K562 (cell line): ENCODE measurements around the gene VIM. TPM values are rescaled to one million over a fixed set of nuclear protein-coding genes. Genes with fewer than 3 reads are reported as not detected.

Source experiments
- BCOR ChIP-seq: fragments of 450-650 bp; IDR thresholded peaks from 2 replicates; pipeline ENCODE4 v1.6.1; 2016
- FOS ChIP-seq: IDR thresholded peaks from 3 replicates; pipeline ENCODE4 v1.6.1; 2011; ENCODE audit not compliant: insufficient read length; ENCODE audit errors: extremely low read depth
- MXI1 ChIP-seq: IDR thresholded peaks from 2 replicates; pipeline ENCODE4 v1.6.1; 2011; ENCODE audit warnings: low read depth, mild to moderate bottlenecking, improper control_type of control experiment, low read length
- polyA plus RNA-seq, 8 experiments: library from polyadenylated mRNA; depleted of rRNA in 4 of 8; stranded (reverse) in 5 of 8; unstranded in 3 of 8; fragments of >200 nt; fragmentation: Nextera tagmentation in 2 of 8; fragmentation: Illumina TruSeq in 1 of 8; extraction: Ambion mirVana in 2 of 8; extraction: Trizol in 1 of 8; gene quantifications; 2 replicates each; pipeline versions ENCODE4 v1.2.1 to v1.2.3, GENCODE V29; 2011 to 2014; ENCODE audit warnings: inconsistent platforms in 1 of 8, missing spikeins in 1 of 8
- total RNA-seq, 7 experiments: library from RNA; depleted of rRNA in 6 of 7; stranded (reverse); fragments of >200 nt in 6 of 7; fragmentation: Illumina TruSeq in 2 of 7; extraction: Trizol in 2 of 7; gene quantifications; 2 replicates each; pipeline versions ENCODE4 v1.2.1 to v1.2.3, GENCODE V29; 2011 to 2021; ENCODE audit warnings: low replicate concordance in 1 of 7
- TF ChIP-seq, protein P1 (sequence below), 3 experiments: fragments of 200-800 bp in 1 of 3; fragments of 250-450 bp in 1 of 3; fragments of 450-650 bp in 1 of 3; sonication (Bioruptor Pico) in 1 of 3; sonication (Bioruptor generic) in 1 of 3; formaldehyde crosslinking in 1 of 3; IDR thresholded peaks; 2 replicates each; pipeline versions ENCODE4 v1.6.1 to v1.8.0; 2016 to 2022; ENCODE audit warnings: mild to moderate bottlenecking in 2 of 3, missing genetic modification characterization in 2 of 3, missing compliant biosample characterization in 1 of 3, moderate library complexity in 1 of 3
- TF ChIP-seq, protein P2 (sequence below): fragments of 450-650 bp; IDR thresholded peaks from 2 replicates; pipeline ENCODE4 v1.6.1; 2016
- TF ChIP-seq, protein P3 (sequence below), 2 experiments: fragments of 450-650 bp in 1 of 2; sonication (generic) in 1 of 2; formaldehyde crosslinking in 1 of 2; IDR thresholded peaks; 2 replicates each; pipeline versions ENCODE4 v1.7.1 to v1.9.0; 2016 to 2022; ENCODE audit warnings: inconsistent platforms in 1 of 2, mild to moderate bottlenecking in 1 of 2, missing genetic modification reagents in 1 of 2
- TF ChIP-seq, protein P4 (sequence below), 2 experiments: fragments of 150-350 bp in 1 of 2; IDR thresholded peaks; 2 replicates each; pipeline ENCODE4 v1.6.1; 2012 to 2016; ENCODE audit warnings: low read depth in 2 of 2, low read length in 2 of 2, mild to moderate bottlenecking in 1 of 2, moderate library complexity in 1 of 2

VIM gene
- total and polyA plus RNA-seq, 9 of the 15 experiments (the other 6 are each of a cell fraction or from before 2014, with no cell fraction given): 86.0 to 621 (median 383) TPM

DNA sequence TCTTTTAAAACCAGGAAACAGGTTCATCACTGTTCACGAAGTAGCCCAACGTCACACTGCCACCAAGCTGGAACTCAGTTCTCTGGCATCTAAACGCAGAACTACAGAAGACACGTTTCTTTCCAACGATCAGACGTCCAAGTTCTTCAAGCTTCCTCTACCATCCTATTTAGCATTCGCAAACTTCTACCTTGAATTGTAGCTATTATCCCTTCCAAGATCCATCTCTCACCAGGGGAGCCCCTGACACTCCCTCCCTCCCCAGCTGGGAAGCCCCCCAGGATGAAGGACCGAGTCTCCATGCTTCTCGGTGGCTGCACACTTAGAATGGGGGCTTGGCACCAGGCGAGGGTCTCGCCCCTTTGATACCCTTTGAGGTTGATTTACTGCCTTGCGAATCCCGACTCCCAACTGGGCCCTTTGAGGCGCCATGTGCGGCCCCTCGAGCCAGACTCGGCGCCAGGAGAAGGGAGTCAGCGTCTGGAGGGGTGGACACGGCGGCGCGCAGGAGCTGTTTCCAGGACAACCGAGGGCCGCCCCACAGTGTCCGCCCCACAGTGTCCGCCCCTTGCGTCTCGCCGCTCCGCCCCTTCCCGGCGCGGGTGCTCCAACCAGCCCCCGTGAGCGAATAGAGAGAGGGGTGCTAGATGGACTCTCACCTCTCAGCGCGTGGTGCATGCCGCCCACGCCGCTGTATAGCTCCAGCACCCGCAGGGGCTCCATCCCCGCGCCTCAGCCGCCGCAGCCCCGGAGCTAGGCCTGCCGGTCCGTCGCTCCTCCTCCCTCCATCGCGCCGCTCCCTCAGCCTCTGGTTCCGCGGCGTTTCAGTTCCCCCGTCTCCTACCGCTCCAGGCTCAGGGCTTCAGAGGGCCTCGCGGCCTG lies 26.9 kb upstream of the VIM start, which contains the start of gene TRDMT1 (continued):
- TF ChIP-seq, protein P1, sequence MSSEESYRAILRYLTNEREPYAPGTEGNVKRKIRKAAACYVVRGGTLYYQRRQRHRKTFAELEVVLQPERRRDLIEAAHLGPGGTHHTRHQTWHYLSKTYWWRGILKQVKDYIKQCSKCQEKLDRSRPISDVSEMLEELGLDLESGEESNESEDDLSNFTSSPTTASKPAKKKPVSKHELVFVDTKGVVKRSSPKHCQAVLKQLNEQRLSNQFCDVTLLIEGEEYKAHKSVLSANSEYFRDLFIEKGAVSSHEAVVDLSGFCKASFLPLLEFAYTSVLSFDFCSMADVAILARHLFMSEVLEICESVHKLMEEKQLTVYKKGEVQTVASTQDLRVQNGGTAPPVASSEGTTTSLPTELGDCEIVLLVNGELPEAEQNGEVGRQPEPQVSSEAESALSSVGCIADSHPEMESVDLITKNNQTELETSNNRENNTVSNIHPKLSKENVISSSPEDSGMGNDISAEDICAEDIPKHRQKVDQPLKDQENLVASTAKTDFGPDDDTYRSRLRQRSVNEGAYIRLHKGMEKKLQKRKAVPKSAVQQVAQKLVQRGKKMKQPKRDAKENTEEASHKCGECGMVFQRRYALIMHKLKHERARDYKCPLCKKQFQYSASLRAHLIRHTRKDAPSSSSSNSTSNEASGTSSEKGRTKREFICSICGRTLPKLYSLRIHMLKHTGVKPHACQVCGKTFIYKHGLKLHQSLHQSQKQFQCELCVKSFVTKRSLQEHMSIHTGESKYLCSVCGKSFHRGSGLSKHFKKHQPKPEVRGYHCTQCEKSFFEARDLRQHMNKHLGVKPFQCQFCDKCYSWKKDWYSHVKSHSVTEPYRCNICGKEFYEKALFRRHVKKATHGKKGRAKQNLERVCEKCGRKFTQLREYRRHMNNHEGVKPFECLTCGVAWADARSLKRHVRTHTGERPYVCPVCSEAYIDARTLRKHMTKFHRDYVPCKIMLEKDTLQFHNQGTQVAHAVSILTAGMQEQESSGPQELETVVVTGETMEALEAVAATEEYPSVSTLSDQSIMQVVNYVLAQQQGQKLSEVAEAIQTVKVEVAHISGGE (CRISPR knock-in tag; IDR thresholded peaks at IDR 0.05): peak; percentile 97 to 100 (median 99)
- TF ChIP-seq, protein P2, sequence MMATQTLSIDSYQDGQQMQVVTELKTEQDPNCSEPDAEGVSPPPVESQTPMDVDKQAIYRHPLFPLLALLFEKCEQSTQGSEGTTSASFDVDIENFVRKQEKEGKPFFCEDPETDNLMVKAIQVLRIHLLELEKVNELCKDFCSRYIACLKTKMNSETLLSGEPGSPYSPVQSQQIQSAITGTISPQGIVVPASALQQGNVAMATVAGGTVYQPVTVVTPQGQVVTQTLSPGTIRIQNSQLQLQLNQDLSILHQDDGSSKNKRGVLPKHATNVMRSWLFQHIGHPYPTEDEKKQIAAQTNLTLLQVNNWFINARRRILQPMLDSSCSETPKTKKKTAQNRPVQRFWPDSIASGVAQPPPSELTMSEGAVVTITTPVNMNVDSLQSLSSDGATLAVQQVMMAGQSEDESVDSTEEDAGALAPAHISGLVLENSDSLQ: no peak
- peak; percentile 47; the same call in 1 of the 2 replicates for TF ChIP-seq BCOR
- TF ChIP-seq, protein P3, sequence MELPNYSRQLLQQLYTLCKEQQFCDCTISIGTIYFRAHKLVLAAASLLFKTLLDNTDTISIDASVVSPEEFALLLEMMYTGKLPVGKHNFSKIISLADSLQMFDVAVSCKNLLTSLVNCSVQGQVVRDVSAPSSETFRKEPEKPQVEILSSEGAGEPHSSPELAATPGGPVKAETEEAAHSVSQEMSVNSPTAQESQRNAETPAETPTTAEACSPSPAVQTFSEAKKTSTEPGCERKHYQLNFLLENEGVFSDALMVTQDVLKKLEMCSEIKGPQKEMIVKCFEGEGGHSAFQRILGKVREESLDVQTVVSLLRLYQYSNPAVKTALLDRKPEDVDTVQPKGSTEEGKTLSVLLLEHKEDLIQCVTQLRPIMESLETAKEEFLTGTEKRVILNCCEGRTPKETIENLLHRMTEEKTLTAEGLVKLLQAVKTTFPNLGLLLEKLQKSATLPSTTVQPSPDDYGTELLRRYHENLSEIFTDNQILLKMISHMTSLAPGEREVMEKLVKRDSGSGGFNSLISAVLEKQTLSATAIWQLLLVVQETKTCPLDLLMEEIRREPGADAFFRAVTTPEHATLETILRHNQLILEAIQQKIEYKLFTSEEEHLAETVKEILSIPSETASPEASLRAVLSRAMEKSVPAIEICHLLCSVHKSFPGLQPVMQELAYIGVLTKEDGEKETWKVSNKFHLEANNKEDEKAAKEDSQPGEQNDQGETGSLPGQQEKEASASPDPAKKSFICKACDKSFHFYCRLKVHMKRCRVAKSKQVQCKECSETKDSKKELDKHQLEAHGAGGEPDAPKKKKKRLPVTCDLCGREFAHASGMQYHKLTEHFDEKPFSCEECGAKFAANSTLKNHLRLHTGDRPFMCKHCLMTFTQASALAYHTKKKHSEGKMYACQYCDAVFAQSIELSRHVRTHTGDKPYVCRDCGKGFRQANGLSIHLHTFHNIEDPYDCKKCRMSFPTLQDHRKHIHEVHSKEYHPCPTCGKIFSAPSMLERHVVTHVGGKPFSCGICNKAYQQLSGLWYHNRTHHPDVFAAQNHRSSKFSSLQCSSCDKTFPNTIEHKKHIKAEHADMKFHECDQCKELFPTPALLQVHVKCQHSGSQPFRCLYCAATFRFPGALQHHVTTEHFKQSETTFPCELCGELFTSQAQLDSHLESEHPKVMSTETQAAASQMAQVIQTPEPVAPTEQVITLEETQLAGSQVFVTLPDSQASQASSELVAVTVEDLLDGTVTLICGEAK (IDR thresholded peaks at IDR 0.05): peak; percentile 97
- TF ChIP-seq, protein P3 (CRISPR knock-in tag; IDR thresholded peaks at IDR 0.05): no peak
- TF ChIP-seq FOS: no peak
- TF ChIP-seq MXI1: no peak
- TF ChIP-seq, protein P4, sequence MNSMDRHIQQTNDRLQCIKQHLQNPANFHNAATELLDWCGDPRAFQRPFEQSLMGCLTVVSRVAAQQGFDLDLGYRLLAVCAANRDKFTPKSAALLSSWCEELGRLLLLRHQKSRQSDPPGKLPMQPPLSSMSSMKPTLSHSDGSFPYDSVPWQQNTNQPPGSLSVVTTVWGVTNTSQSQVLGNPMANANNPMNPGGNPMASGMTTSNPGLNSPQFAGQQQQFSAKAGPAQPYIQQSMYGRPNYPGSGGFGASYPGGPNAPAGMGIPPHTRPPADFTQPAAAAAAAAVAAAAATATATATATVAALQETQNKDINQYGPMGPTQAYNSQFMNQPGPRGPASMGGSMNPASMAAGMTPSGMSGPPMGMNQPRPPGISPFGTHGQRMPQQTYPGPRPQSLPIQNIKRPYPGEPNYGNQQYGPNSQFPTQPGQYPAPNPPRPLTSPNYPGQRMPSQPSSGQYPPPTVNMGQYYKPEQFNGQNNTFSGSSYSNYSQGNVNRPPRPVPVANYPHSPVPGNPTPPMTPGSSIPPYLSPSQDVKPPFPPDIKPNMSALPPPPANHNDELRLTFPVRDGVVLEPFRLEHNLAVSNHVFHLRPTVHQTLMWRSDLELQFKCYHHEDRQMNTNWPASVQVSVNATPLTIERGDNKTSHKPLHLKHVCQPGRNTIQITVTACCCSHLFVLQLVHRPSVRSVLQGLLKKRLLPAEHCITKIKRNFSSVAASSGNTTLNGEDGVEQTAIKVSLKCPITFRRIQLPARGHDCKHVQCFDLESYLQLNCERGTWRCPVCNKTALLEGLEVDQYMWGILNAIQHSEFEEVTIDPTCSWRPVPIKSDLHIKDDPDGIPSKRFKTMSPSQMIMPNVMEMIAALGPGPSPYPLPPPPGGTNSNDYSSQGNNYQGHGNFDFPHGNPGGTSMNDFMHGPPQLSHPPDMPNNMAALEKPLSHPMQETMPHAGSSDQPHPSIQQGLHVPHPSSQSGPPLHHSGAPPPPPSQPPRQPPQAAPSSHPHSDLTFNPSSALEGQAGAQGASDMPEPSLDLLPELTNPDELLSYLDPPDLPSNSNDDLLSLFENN (IDR thresholded peaks at IDR 0.05; ENCODE audit: low read depth in 2 of 2, low read length in 2 of 2): no peak
